Left colon (tissue), 2 donors: Measurements from ENCODE around the gene HOXD4. TPM values are rescaled to one million over a fixed set of nuclear protein-coding genes. Genes with fewer than 3 reads are reported as not detected.

Experiments used
- ATAC-seq: fragments of 200-7000 bp; cut with Tn5 transposase; one replicate; pipeline ENCODE4 v1.9.1; 2020; ENCODE audit warnings: mild to moderate bottlenecking, moderate library complexity
- DNase-seq, 2 donors: peaks; one replicate each; pipeline ENCODE4 v3.0.0-alpha.2; 2020
- intact Hi-C, 2 donors: fragments of 100-400 bp; cut with DNase I in 1 of 2; cut with micrococcal nuclease in 1 of 2; formaldehyde crosslinking; loops; one replicate each; pipeline versions ENCODE4 v1.11.2 to v1.14.0; 2022; cut with DNase I, micrococcal nuclease
- total RNA-seq, 2 donors: library from RNA; stranded (reverse); fragmentation: NEBNext Ultra II Directional; extraction: Animal tissue kit (Norgen Biotek cat#: 25700); gene quantifications; one replicate each; pipeline ENCODE4 v1.2.1, GENCODE V29; 2021
- donor health status: DM: no; HTN: no; CAD: no.
- donor health status: DM: yes; HTN: yes; CAD: no.

Gene HOXD4
- total RNA-seq, 2 donors from 2014 or later, result 3.8 to 9.7 TPM

DNA sequence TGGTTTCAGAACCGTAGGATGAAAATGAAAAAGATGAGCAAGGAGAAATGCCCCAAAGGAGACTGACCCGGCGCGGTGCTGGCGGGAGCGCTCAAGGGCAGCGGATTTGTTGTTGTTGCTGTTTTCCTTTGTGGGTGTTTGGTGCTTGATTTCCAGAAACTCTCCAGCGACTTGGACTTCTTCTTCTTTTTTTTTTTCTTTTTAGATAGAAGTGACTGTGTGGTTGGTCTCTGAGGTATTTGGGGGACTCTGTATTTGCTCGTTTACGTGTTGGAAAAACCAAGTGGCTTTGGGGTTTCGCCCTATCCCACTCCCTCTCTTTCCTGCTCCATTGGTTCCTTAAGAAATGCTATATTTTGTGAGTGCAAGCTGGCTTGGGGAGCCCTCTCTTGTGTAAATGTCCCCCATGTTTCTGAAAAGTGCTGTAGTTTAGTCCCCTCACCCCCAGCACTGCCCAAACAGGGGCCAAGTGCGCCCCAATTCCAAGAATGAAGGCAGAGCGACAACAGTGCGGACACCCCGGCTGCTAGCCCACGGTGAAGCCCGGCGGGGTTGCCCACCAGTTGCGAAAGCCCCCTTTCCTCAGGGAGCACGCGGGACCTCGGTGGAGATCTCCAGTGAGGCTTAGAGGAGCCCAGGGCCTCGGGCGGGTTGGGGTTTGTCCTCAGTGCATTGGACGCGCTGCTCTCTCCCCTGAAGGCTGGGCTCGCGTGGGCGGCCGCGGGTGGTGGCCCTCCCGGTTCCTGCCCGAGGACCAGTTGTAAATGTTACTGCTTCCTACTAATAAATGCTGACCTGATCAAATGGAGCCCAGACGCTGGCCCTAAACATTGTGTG lies 27.0 kb upstream of the HOXD4 start:
- intact Hi-C loops, result loop anchor here (10.0 kb wide), 2 partner anchors 520 to 530 kb away; no protein-coding TSS in a partner anchor
- DNase-seq, result peak in 1 of 2 donors; percentile 15

DNA sequence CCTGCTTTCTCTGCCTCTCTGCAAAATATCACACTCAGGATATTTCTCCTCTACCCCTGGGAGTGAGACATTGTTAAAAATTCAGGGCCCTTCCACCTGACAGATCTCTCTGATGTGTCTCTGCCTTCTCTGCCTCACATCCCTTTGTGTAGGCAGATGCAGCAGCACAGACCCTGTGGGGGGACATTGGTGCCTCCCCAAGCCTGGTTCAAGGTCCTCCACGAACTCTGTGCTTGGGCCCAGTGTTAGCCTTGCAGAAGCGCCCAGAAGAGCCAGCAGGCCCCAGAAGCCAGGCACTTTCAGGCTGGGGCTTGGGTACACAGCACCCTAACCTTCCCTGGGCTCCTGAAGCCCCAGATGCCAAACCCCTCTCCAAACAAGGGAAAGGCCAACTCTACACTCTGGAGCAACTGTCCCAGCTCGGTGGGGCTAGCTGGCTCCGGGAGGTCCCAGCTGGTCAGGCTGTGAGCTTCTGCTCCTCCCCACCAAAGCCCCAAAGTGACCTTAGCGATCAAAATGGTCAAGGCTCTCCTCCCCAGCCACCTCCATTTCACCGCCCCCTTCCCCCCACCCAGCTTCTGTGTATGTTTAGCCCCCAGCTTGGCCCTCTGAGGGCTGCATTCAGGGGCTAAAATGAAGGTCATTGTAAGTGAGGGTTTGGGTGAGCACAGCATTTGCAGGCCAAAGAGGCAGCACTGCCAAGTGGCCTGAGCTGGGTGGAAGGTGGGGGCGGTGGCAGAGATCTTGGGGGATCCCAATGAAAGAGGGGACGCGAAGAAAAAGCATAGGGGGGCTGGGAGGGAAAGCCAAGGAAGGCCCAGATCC lies 26.2 kb upstream of the HOXD4 start:
- DNase-seq, result no peak
- intact Hi-C loops, result loop anchor here (5.0 to 10.0 kb wide), 3 partner anchors 520 to 1022 kb away; no protein-coding TSS in a partner anchor
- no peak for ATAC-seq

More for the DNA sequence above, 27.0 kb upstream of the HOXD4 start:
- ATAC-seq, result no peak

DNA sequence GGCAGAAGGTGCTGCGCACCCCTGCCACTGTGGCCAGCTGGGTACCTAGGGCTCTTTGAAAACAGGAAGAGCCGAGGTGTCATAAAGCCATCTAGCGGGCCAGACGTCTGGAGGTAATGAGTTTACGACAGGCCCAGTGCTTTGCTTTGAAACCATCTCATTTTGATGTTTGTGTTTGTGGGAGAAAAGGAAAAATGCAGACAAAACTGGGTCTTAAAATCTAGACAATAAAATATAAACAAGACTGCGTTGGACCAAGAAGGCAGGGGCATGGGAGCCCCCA lies 25.6 kb upstream of the HOXD4 start:
- intact Hi-C loops, result loop anchor here (5.0 to 10.0 kb wide), 3 partner anchors 519 to 1022 kb away; no protein-coding TSS in a partner anchor
- ATAC-seq, result peak; percentile 28
- DNase-seq, result peak in 1 of 2 donors; percentile 43

DNA sequence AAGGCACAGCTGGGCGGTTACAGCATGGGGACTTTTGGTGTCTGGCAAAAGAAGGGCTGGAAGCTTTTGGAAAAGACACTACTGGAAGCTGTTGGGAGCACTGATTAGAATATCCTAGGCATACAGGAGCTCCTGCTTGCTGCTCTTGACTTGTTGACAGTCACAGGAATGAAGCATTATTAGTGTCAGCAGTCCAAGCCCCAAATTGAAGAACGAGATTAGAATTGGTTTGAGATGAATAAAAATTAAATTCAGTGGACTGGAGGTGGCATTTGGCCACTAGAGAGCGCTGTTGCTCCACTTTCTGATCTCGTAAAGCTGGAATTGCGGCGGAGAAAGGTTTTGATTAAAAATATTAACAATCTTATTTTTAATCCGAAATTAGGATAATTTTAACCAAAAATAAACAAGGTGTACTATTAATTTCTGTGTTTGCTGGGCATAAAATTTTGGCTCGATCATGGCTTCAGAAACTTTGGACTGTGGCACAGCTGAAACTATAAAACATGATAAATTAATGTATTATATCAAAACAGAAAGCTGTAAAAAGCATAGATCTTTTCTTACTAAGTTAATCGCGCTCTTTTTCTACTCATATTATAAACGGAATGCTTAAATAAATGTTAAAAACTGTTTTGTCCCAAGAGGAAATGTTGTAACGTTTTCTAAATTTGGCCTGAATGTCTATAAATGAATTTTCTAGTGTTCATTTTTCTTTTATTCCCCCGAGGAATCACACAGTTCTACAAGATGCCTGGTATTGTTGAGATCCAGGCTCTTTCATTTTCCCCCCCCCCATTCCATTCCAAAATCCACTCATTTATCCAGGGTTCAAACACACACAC lies 24.2 kb upstream of the HOXD4 start:
- ATAC-seq (no peak), DNase-seq (peak in 1 of 2 donors; percentile 88)
- intact Hi-C loops, result loop anchor here (5.0 to 10.0 kb wide), 3 partner anchors 518 to 1020 kb away; no protein-coding TSS in a partner anchor

DNA sequence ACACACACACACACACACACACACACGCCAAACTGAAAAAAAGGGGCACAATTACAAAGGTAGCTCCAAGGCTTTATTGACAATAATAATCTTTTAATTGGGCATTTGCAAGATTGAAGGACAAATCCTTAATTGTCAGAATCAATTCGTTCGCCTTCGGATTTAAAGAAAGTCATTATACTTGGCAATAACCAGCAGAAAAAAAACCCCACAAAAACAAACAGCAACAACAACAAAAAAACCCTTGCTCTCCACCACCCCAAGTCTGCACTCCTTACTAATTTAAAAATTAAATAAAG lies 23.6 kb upstream of the HOXD4 start:
- ATAC-seq (no peak), DNase-seq (no peak)
- intact Hi-C loops, result loop anchor here (5.0 to 10.0 kb wide), 3 partner anchors 517 to 1020 kb away; no protein-coding TSS in a partner anchor

DNA sequence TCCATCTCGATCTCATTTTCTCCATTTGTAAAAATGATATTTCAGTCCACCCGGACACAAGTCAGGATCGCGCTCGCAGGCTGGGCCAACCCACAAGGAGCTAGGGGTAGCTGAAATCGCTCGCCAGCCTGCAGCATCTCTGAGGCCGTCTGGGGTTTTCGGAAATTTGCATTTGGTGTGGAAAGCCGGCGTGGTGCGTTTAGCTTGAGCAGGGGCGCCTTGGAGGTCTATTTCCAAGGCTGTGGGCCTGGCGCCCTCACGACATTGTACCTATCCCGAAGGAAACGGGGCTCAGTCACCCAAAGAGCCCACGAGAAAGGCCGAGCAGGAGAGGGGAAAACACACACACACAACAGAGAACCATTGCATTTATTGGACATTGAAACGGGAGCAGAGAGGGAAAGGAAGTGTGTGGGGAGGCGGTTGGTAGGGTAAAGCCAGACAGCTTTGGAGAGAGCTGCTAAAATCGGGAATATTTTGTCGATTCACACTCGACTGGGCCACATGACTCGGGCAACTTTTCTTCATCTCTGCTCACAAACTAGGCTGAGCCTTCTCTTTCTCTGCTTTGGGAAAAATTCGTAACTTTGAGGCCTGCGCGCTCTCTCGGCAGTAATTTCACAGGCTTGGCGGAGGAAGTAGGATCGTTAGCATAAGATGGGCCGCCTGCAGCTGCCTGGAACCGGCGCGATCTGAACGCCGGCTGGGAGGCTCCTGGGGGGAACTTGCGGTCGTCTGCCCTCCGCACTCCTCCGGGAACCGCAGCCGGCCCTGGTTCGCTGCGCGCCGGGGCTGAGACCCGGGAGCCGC lies 23.0 kb upstream of the HOXD4 start:
- intact Hi-C loops, result loop anchor here (5.0 to 10.0 kb wide), 3 partner anchors 516 to 1019 kb away; no protein-coding TSS in a partner anchor
- ATAC-seq, result peak; percentile 10
- peak in 1 of 2 donors; percentile 53 for DNase-seq

DNA sequence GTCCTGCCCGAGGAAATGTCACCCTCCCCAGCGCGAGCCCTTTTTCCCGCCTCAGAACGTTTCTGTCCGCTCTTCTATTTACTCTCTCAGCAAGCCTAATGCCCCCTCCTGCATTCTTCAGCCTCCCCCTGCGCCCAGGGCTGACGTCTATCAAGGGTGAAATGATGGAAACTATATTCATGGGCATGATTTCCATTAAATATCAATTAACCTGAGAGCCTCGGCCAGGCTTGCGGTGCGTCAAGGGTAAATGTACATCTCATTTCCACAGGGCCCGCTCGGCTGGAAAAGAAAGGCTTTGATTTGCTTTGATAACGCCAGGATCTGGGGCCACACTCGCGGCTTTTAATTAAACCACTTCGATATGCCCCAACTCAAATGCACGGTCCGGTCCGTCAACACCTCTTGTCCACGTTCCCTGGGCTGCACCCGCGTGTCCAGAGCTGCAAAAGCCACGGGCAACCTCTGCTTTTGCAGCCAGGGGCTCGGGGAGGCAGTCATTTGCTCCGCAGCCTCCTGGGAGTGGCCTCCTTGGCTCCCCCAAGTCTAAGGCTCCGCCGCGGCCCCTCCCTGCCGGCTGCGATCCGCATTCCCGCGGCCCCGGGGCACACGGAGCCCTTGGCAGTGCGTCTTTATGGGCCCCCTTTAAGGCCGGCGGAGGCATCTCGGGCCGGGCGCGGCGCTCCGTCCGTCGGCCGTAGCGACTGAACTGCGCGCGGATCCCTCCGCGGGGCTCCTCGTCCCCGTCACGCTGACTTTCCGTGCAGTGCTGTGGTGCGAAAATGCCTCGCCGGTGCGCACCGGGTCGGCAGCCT lies 22.2 kb upstream of the HOXD4 start, which contains the start of gene HOXD8:
TSS of gene HOXD8 (plus strand) at position 724 of the 815 bp plus-strand sequence. CDS start 662 bp downstream, outside the sequence.
- DNase-seq (peak; percentile 74 to 78), ATAC-seq (peak; percentile 71)
- intact Hi-C loops, result loop anchor here (5.0 to 10.0 kb wide), 3 partner anchors 516 to 1018 kb away; no protein-coding TSS in a partner anchor

DNA sequence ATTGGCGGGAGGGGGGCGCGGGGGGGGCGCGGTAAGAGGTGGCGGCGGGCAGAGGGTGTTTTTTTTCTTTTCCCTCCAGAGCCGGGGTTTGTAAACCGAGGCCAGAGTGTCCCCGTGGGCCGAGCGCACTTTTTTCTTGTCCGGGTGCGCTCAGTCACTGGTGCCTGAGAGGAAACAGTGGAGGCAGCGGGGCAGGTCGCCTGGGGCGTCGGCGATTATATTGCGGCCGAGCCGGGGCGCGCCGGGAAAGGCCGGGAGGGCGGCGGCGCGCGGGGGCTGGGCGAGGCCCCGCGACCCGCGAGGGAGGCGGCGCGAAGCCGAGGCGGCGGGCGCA lies 21.6 kb upstream of the HOXD4 start:
- intact Hi-C loops, result loop anchor here (5.0 to 10.0 kb wide), 3 partner anchors 515 to 1018 kb away; no protein-coding TSS in a partner anchor
- DNase-seq (peak in 1 of 2 donors; percentile 67), ATAC-seq (peak; percentile 69)

DNA sequence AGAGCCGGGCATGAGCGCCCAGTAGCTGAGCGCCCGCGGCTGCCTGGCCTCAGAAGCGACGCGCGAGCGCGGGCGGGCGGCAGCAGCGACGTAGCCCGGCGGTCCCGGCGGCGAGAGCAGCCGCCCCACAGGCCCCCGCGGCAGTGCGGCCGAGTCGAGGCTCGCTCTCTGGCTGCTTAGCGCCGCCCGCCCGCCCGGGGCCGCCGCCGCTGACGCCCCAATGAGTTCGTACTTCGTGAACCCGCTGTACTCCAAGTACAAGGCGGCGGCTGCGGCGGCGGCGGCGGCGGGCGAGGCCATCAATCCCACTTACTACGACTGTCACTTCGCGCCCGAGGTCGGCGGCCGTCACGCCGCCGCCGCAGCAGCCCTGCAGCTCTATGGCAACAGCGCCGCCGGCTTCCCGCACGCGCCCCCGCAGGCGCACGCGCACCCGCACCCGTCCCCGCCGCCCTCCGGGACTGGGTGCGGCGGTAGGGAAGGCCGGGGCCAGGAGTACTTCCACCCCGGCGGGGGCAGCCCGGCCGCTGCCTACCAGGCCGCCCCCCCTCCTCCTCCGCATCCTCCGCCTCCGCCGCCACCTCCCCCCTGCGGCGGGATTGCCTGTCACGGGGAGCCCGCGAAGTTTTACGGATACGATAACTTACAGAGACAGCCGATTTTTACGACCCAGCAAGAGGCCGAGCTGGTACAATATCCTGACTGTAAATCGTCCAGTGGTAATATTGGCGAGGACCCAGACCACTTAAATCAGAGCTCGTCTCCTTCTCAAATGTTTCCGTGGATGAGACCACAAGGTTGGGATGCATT lies 21.0 kb upstream of the HOXD4 start:
- intact Hi-C loops, result no loop called here
- peak; percentile 54 for ATAC-seq
- peak; percentile 60 to 61 for DNase-seq

DNA sequence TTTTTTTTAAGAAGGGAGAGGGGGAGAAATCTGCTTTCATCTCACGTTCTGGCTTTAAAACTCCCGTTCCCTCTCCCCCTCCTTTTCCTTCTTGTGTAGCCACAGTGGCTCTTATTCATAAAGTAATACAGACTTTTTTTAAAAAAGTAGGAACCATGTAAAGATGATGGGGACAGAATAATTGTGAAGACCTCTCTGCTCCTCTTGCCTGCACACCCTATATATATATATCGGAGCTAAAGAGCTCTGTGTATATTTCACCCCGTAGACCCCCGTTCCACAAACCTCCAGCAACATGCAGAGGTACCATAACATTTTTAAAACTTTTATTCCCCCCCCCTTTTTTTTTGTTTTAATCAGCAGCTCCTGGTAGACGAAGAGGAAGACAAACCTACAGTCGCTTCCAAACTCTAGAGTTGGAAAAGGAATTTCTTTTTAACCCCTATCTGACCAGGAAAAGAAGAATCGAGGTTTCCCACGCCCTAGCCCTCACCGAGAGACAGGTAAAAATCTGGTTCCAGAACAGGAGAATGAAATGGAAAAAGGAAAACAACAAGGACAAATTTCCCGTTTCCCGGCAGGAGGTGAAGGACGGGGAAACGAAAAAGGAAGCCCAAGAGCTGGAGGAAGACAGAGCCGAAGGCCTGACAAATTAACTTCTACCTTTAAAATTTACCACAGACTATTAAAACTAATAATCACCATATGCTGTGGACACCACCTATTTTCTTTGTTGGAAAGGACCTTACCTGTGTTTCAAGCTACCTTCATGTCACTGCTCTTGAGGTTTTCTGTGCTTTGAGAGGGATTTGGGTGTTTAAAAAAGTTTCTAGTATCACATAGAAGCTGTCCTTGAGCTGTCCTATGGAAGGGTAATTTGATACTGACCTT lies 20.1 kb upstream of the HOXD4 start:
- intact Hi-C loops, result no loop called here
- ATAC-seq (no peak), DNase-seq (no peak)

DNA sequence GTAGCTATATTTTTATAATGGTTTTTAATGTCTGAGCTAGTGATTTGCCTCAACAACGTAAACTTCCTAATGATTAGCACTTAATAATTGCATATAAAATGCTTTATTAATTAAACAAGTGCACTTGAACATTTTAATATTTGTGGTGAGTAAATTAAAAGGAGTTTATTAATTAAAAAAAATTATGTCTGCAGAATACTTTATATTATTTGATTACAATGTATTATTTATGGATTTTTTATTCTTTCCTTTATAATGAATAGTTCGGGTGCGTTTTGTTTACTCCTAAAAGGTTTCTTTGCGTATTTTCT lies 19.5 kb upstream of the HOXD4 start:
- DNase-seq (no peak), ATAC-seq (no peak)
- intact Hi-C loops, result no loop called here

DNA sequence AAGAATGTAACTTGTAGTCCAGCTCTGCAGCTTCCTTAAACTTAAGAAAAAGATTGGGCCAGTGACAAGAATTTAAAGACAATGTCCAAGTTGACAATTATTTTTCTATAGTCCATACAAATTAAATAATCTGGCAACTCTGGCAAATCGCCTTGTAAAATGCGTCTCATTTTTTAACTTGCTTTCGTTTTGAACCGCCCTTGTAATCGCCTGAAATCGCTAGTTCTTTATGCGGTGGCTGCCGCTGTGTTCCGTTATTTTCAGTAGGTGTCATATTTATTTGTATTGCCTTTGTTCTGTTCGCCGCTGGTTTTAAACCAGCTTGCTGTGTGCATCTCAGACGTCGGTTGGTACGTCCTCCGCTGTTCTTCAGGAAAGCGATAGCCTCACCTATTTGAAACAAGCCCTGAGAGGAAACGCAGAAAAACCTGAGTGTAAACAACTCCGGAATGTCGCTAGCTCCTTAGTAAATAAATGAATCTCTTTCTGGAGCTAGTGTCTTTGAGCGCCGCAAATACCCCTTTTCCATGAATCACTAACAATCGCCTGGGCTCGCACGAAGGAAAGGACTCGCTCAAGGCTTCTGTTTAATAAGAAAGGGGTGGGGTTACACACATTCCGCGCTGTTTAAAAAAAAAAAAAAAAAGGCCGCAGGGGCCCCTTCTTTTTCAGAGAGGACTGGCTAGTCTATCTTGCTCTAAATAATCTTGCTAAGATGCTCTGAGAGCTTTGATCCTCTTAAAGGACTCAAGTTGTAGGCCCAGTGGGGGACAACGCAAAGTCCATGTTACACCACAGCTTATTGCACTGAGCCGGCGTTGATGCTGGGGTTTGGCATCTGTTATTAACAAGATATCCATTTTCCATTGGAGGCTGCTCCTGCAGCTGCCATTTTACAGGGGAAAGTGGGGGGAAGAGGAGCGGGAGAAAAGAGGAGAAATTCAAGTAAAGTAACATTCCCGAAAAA lies 18.9 kb upstream of the HOXD4 start:
- peak in 1 of 2 donors; percentile 22 for DNase-seq
- intact Hi-C loops, result no loop called here
- ATAC-seq, result no peak

DNA sequence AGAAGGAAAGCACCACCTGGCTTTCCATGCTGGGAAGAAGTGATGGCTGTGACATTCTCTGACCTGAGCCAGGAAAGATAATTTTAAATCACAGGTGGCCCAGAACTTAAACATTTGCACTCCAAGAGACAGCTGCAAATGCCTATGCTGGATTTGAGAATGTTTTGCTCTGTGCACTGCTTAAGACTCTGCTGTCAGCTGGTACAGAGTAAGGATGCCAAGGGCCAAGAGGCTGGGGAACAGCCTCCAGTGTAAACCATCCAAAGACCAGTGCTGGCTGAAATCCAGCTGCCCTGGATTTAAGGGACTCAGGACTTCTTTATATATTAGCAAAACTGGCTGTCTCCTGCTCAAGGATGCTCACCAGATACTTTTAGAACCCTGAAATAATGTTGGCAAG lies 18.0 kb upstream of the HOXD4 start:
- ATAC-seq (no peak), DNase-seq (peak in 1 of 2 donors; percentile 21)
- intact Hi-C loops, result no loop called here

DNA sequence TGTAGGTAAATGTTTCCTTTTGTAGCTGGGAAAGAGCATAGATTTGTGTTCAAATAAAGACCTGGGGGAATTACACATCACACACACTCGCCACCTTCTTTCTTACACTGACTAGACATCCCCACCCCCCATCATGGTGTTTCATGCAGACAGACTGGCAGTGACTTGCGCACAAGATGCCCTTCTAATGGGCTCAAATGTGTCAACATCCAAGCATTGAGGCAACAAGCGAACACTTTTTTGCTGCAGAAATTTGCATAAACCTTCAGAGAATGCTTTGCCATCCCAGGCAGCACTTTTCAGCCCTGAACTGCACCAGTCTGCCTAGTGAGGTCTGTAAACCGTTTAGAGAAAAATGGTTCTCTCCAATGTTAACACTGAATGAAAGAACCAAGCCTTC lies 17.3 kb upstream of the HOXD4 start:
- intact Hi-C loops, result no loop called here
- DNase-seq (no peak), ATAC-seq (no peak)
